MM.1S (cell line): ENCODE results near the gene TANC1.

Experiments
- DNase-seq: peaks from one replicate; pipeline ENCODE4 v3.0.0-alpha.2; 2015
- H2AFZ ChIP-seq: fragments of 300-600 bp; sonication (generic); 2 replicates; pipeline ENCODE4 v1.6.0; 2016; ENCODE audit warnings: antibody characterized with exemption, low read length
- H3F3A ChIP-seq: fragments of 300-600 bp; sonication (generic); 2 replicates; pipeline ENCODE4 v1.6.1; 2016; ENCODE audit warnings: mild to moderate bottlenecking, antibody characterized with exemption, low read length, moderate library complexity, mixed read lengths; ENCODE audit not compliant: insufficient read depth
- H3K27ac ChIP-seq: fragments of 300-600 bp; sonication (generic); 2 replicates; pipeline ENCODE4 v1.5.1; 2016; ENCODE audit warnings: mild to moderate bottlenecking, low read length
- H3K27me3 ChIP-seq: fragments of 300-600 bp; sonication (generic); replicated peaks from 2 replicates; pipeline ENCODE4 v1.6.0; 2016; ENCODE audit warnings: low read length; ENCODE audit not compliant: insufficient read depth
- H3K36me3 ChIP-seq: fragments of 300-600 bp; sonication (generic); replicated peaks from 2 replicates; pipeline ENCODE4 v1.6.1; 2016; ENCODE audit warnings: mild to moderate bottlenecking, low read length, mixed read lengths; ENCODE audit not compliant: insufficient read depth
- H3K4me1 ChIP-seq: fragments of 300-600 bp; sonication (generic); 2 replicates; pipeline ENCODE4 v1.6.1; 2016; ENCODE audit warnings: low read length, mixed read lengths
- H3K4me2 ChIP-seq: fragments of 300-600 bp; sonication (generic); 2 replicates; pipeline ENCODE4 v1.6.0; 2016; ENCODE audit warnings: low read depth, low read length
- H3K4me3 ChIP-seq: fragments of 300-600 bp; sonication (generic); 2 replicates; pipeline ENCODE4 v1.5.1; 2016; ENCODE audit warnings: low read length, mixed read lengths
- H3K79me2 ChIP-seq: fragments of 300-600 bp; sonication (generic); 2 replicates; pipeline ENCODE4 v1.6.1; 2016; ENCODE audit warnings: mixed run types, low read length, mixed read lengths
- H3K9ac ChIP-seq: fragments of 300-600 bp; sonication (generic); 2 replicates; pipeline ENCODE4 v1.6.1; 2016; ENCODE audit warnings: low read length, mixed read lengths
- H3K9me2 ChIP-seq: fragments of 300-600 bp; sonication (generic); replicated peaks from 2 replicates; pipeline ENCODE4 v1.6.1; 2016; ENCODE audit warnings: mild to moderate bottlenecking, low read length, mixed read lengths; ENCODE audit not compliant: insufficient read depth
- H3K9me3 ChIP-seq: fragments of 300-600 bp; sonication (generic); replicated peaks from 2 replicates; pipeline ENCODE4 v1.6.1; 2016; ENCODE audit warnings: mild to moderate bottlenecking, low read length, mixed read lengths; ENCODE audit not compliant: insufficient read depth
- H4K20me1 ChIP-seq: fragments of 300-600 bp; sonication (generic); 2 replicates; pipeline ENCODE4 v1.6.1; 2016; ENCODE audit warnings: mild to moderate bottlenecking, low read length, moderate library complexity, mixed read lengths; ENCODE audit not compliant: insufficient read depth
- EZH2 ChIP-seq: fragments of 300-600 bp; sonication (generic); optimal IDR thresholded peaks from 2 replicates; pipeline ENCODE3; 2017; ENCODE audit warnings: low read depth, mild to moderate bottlenecking, antibody characterized with exemption, low read length, mixed read lengths
- EZH2phosphoT487 ChIP-seq: fragments of 300-600 bp; sonication (generic); IDR thresholded peaks from 2 replicates; pipeline ENCODE4 v1.6.1; 2018; ENCODE audit warnings: antibody characterized with exemption, low read length
- TF ChIP-seq, protein P1 (sequence below): fragments of 300-600 bp; sonication (generic); IDR thresholded peaks from 2 replicates; pipeline ENCODE4 v1.5.1; 2016; ENCODE audit warnings: antibody characterized with exemption, low read length, mixed read lengths

TANC1 gene

DNA sequence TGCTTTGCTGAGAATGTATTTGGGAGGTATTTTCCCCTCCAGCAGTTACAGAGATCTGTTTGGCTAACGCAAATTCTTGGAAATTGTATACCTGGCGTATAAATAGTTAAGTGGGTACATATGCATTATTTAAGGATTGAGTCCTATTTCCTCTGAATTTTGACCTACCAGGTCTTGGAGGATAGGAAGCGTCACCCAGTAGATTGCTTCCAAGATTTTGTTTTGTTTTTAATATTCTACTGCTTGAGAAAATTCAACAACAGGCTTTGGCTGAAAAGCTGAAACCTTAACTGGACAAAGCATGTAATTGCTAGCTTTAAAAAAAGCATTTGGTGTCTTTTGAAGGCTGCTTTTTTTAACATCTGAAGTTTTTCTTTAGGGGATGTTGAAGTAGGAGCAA, 168.0 kb downstream of the TANC1 start:
- no peaks in the 10 kb centered on the region for H3K79me2 ChIP-seq
- H3F3A ChIP-seq: no peaks in the 10 kb centered on the region
- H3K9ac ChIP-seq: no peak overlapping the region
- no peaks in the 10 kb centered on the region for H3K4me1 ChIP-seq
- H4K20me1 ChIP-seq: no peaks in the 10 kb centered on the region
- no peak overlapping the region for H3K4me3 ChIP-seq
- DNase-seq: no peak
- no peak overlapping the region for H3K27ac ChIP-seq
- no peaks in the 10 kb centered on the region for H3K9me3 ChIP-seq
- H3K36me3 ChIP-seq: no peaks in the 10 kb centered on the region
- H2AFZ ChIP-seq: no peak overlapping the region
- no peak overlapping the region for H3K4me2 ChIP-seq
- H3K27me3 ChIP-seq: no peaks in the 10 kb centered on the region
- TF ChIP-seq, protein P1, sequence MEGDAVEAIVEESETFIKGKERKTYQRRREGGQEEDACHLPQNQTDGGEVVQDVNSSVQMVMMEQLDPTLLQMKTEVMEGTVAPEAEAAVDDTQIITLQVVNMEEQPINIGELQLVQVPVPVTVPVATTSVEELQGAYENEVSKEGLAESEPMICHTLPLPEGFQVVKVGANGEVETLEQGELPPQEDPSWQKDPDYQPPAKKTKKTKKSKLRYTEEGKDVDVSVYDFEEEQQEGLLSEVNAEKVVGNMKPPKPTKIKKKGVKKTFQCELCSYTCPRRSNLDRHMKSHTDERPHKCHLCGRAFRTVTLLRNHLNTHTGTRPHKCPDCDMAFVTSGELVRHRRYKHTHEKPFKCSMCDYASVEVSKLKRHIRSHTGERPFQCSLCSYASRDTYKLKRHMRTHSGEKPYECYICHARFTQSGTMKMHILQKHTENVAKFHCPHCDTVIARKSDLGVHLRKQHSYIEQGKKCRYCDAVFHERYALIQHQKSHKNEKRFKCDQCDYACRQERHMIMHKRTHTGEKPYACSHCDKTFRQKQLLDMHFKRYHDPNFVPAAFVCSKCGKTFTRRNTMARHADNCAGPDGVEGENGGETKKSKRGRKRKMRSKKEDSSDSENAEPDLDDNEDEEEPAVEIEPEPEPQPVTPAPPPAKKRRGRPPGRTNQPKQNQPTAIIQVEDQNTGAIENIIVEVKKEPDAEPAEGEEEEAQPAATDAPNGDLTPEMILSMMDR: no peak
- TF ChIP-seq EZH2phosphoT487: no peak
- H3K9me2 ChIP-seq: no peaks in the 10 kb centered on the region

DNA sequence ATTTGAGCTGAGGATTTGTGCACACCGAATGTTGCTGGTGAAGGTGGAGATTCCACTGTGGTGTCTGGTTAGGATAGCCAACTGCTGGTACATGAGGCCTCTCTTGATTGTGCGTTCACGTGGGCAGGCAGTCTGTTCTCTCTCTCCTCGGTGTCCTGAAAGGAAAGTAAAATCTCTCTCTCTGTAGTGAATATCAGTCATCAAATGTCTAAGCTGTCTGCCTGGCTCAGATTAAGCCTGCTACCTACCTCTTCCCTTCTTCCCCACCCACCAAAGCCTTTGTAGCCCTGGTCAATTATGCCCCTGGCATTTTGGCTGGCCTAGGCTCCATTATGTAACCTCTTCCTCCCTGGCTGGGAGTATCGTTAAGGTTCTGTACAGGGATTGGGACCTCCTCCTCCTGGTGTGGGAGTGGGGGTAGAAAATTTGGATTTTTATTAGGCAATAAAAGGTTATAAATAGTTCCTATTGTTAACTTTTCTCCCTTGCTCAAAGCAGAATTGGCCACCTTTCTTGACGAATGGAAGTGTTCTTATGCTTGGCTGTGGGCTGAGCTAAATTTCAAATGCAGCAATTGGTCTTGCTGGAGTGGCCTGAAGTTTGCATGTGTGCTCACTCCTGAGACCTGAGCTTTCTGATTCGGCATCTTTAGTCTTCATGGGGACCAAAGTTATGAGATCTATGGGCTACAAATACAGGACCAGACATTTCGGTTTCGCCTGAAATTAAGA, 169.2 kb downstream of the TANC1 start:
- Histone ChIP-seq H3K27me3 (no peaks in the 10 kb centered on the region), H3K4me2 (no peak overlapping the region), H3F3A (no peaks in the 10 kb centered on the region), H3K4me3 (no peak overlapping the region), H3K9me3 (no peaks in the 10 kb centered on the region), H3K79me2 (no peaks in the 10 kb centered on the region), H3K36me3 (no peaks in the 10 kb centered on the region), H4K20me1 (no peaks in the 10 kb centered on the region), H3K4me1 (no peaks in the 10 kb centered on the region), H3K9me2 (no peaks in the 10 kb centered on the region), H2AFZ (no peak overlapping the region), H3K27ac (no peak overlapping the region), H3K9ac (no peak overlapping the region)
- no peak for DNase-seq
- TF ChIP-seq EZH2phosphoT487 (no peak), EZH2 (no peak)
- TF ChIP-seq, protein P1: no peak

DNA sequence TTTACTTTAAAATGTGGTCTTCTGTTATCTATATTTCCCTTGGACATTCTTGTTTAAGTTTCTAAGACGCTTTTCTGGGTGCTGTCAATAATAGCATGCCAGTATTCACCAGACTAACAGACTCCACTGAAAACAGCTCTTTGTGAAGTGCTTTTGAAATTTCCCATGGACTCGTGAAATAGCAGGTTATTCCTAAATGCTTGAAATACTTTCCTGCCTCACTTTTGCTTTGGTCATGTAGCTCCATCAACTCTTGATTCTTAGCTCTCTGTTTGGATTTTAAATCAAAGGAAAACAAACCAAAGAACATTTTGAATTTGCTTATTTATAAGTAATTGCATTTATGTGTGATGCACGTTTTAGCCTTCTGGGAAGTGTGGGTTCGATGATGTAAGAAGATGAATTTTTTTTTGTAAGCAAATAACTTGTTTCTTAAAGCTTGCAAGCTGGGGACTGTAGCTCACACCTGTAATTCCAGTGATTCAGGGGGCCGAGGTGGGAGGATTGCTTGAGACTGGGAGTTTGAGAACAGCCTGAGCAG, 170.3 kb downstream of the TANC1 start:
- H3K4me3 ChIP-seq: no peak overlapping the region
- H3K27ac ChIP-seq: no peak overlapping the region
- H3K79me2 ChIP-seq: no peaks in the 10 kb centered on the region
- no peaks in the 10 kb centered on the region for H3K36me3 ChIP-seq
- no peak overlapping the region for H3K9ac ChIP-seq
- H3K4me2 ChIP-seq: no peak overlapping the region
- no peaks in the 10 kb centered on the region for H4K20me1 ChIP-seq
- H3F3A ChIP-seq: no peaks in the 10 kb centered on the region
- no peaks in the 10 kb centered on the region for H3K9me2 ChIP-seq
- no peak overlapping the region for H2AFZ ChIP-seq
- TF ChIP-seq, protein P1: no peak
- H3K27me3 ChIP-seq: no peaks in the 10 kb centered on the region
- H3K4me1 ChIP-seq: no peaks in the 10 kb centered on the region
- no peak for DNase-seq
- H3K9me3 ChIP-seq: no peaks in the 10 kb centered on the region
